Stimulated activated CD4-positive, alpha-beta T cell treated with anti-CD3 and anti-CD28 coated beads, TNF-alpha, amount 100 ng/mL, for 24 hours (primary cell): ENCODE results near the gene KBTBD7.

Experiments used
- DNase-seq, 3 experiments: peaks; one replicate each; pipeline ENCODE4 v3.0.0-alpha.2; 2020; ENCODE audit warnings: low read depth in 3 of 3

Gene KBTBD7

GRCh38 chr13:41193919-41194824 lies at the start of gene KBTBD7:
Gene KBTBD7 (minus strand): TSS chr13:41194569. CDS start chr13:41194257, 312 bp downstream.
- DNase-seq, result peak; percentile 87 to 93 (median 90)

- DNase-seq, result no peak
These were observed 47.3 kb upstream of the KBTBD7 start for GRCh38 chr13:41241626-41242025.

GRCh38 chr13:41236369-41236768 lies 42.0 kb upstream of the KBTBD7 start:
- no peak for DNase-seq

- no peak for DNase-seq
These were observed 38.5 kb upstream of the KBTBD7 start for GRCh38 chr13:41232578-41233480.

GRCh38 chr13:41231786-41232185 lies 37.4 kb upstream of the KBTBD7 start:
- DNase-seq, result no peak

- no peak for DNase-seq
These were observed 36.8 kb upstream of the KBTBD7 start for GRCh38 chr13:41231025-41231677.

- DNase-seq, result no peak
These were observed 35.0 kb upstream of the KBTBD7 start for GRCh38 chr13:41229356-41229755.

- DNase-seq, result no peak
These were observed 30.0 kb upstream of the KBTBD7 start for GRCh38 chr13:41224113-41225110.

GRCh38 chr13:41222259-41222852 lies 28.0 kb upstream of the KBTBD7 start:
- DNase-seq, result peak; percentile 17 to 48 (median 20)

GRCh38 chr13:41220401-41220800 lies 26.0 kb upstream of the KBTBD7 start:
- no peak for DNase-seq

- DNase-seq, result no peak
These were observed 21.8 kb upstream of the KBTBD7 start for GRCh38 chr13:41216160-41216559.

- no peak for DNase-seq
These were observed 19.6 kb upstream of the KBTBD7 start for GRCh38 chr13:41213919-41214318.

GRCh38 chr13:41213316-41213715 lies 18.9 kb upstream of the KBTBD7 start:
- no peak for DNase-seq

- DNase-seq, result no peak
These were observed 18.5 kb upstream of the KBTBD7 start for GRCh38 chr13:41212881-41213280.

- DNase-seq, result no peak
These were observed 16.7 kb upstream of the KBTBD7 start for GRCh38 chr13:41211062-41211461.

GRCh38 chr13:41206467-41206866 lies 12.1 kb upstream of the KBTBD7 start:
- DNase-seq, result no peak

GRCh38 chr13:41203810-41204209 lies 9.4 kb upstream of the KBTBD7 start:
- no peak for DNase-seq

- DNase-seq, result no peak
These were observed 5.8 kb upstream of the KBTBD7 start for GRCh38 chr13:41200126-41200525.

GRCh38 chr13:41199526-41199925 lies 5.2 kb upstream of the KBTBD7 start:
- no peak for DNase-seq

GRCh38 chr13:41199079-41199478 lies 4.7 kb upstream of the KBTBD7 start:
- DNase-seq, result no peak
